Mucosa of stomach (tissue), 1 donor: ENCODE measurements around the gene PRRT3.
A peak's percentile ranks its signal among the peaks of the same experiment; 100 is the strongest.

ENCODE experiments used
- H3K27me3 ChIP-seq: one replicate; pipeline ENCODE4 v1.7.0; 2013; ENCODE audit warnings: mild to moderate bottlenecking, low read length; ENCODE audit not compliant: control insufficient read depth, insufficient read depth
- H3K36me3 ChIP-seq: one replicate; pipeline ENCODE4 v1.7.0; 2013; ENCODE audit warnings: low read length; ENCODE audit not compliant: control insufficient read depth, insufficient read depth
- H3K4me1 ChIP-seq: one replicate; pipeline ENCODE4 v1.7.0; 2013; ENCODE audit warnings: mild to moderate bottlenecking, low read length; ENCODE audit not compliant: control insufficient read depth, insufficient read depth
- H3K4me3 ChIP-seq: one replicate; pipeline ENCODE4 v1.7.0; 2013; ENCODE audit warnings: low read length
- H3K9ac ChIP-seq: one replicate; pipeline ENCODE4 v1.7.0; 2013; ENCODE audit warnings: mild to moderate bottlenecking, low read length, moderate library complexity
- H3K9me3 ChIP-seq: one replicate; pipeline ENCODE4 v1.7.0; 2013; ENCODE audit warnings: mild to moderate bottlenecking, low read length, moderate library complexity; ENCODE audit not compliant: control insufficient read depth
- donor health status: Pancreatic carcinoma.

The PRRT3 gene

DNA sequence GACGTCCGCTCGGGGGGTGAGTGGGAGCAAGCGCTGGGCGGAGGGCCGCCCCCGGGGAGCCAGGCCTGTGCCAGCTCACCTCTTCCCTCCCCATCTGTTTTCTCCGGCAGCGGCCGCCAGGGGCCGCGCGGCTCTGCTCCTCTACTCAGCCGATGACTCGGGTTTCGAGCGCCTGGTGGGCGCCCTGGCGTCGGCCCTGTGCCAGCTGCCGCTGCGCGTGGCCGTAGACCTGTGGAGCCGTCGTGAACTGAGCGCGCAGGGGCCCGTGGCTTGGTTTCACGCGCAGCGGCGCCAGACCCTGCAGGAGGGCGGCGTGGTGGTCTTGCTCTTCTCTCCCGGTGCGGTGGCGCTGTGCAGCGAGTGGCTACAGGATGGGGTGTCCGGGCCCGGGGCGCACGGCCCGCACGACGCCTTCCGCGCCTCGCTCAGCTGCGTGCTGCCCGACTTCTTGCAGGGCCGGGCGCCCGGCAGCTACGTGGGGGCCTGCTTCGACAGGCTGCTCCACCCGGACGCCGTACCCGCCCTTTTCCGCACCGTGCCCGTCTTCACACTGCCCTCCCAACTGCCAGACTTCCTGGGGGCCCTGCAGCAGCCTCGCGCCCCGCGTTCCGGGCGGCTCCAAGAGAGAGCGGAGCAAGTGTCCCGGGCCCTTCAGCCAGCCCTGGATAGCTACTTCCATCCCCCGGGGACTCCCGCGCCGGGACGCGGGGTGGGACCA is 19.2 kb downstream of the PRRT3 start:
- H3K4me3 ChIP-seq, result peak overlapping the region; percentile 71
- H3K36me3 ChIP-seq, result no peaks in the 10 kb centered on the region
- H3K4me1 ChIP-seq, result peaks cover 24% of the 10 kb centered on the region
- H3K9me3 ChIP-seq, result no peaks in the 10 kb centered on the region
- peak overlapping the region; percentile 91 for H3K9ac ChIP-seq
- no peaks in the 10 kb centered on the region for H3K27me3 ChIP-seq

DNA sequence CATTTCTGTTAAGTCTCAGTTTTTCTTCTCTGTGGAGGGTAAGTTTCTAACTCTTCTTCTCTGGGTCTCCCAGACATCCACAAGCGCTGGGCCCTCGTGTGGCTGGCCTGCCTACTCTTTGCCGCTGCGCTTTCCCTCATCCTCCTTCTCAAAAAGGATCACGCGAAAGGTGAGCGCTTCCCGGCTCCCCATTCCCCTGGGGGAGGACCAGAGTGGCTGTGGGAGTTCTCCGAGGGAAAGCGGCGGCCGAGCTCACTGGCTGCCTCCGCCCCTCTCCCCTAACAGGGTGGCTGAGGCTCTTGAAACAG is 19.7 kb downstream of the PRRT3 start:
- no peaks in the 10 kb centered on the region for H3K27me3 ChIP-seq
- H3K4me1 ChIP-seq, result peaks cover 22% of the 10 kb centered on the region
- peak overlapping the region; percentile 91 for H3K9ac ChIP-seq
- peak overlapping the region; percentile 71 for H3K4me3 ChIP-seq
- no peaks in the 10 kb centered on the region for H3K9me3 ChIP-seq
- H3K36me3 ChIP-seq, result no peaks in the 10 kb centered on the region

DNA sequence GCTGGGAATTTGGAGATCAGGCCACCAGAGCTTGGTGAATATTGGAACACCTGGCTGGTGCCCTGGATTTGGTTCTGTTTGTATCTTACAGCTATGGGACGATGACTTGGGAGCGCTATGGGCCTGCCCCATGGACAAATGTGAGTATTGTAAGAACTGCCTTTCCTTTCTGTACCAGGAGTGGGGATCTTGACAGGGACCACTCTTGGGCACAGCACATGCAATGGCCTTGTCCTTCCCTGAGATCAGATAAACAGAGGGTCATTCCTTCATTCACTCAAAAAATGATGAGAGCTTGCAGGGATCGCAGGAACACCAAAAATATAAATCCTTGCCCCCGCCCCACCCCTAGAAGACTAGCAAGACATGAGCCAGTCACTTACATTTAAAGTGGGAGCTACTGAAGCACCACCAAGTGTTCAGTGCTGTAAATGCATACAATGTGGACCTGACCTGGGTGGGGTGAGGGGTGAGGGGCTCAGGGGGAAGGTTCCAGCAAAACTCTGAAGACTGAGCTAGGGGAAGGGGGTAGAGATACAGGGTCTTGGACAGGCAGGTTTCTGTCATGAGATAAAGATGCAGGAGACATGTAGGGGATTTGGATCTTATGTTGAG is 21.3 kb downstream of the PRRT3 start:
- Histone ChIP-seq H3K9ac (no peak overlapping the region), H3K4me1 (peaks cover 18% of the 10 kb centered on the region), H3K4me3 (no peak overlapping the region), H3K27me3 (no peaks in the 10 kb centered on the region), H3K36me3 (no peaks in the 10 kb centered on the region), H3K9me3 (no peaks in the 10 kb centered on the region)

DNA sequence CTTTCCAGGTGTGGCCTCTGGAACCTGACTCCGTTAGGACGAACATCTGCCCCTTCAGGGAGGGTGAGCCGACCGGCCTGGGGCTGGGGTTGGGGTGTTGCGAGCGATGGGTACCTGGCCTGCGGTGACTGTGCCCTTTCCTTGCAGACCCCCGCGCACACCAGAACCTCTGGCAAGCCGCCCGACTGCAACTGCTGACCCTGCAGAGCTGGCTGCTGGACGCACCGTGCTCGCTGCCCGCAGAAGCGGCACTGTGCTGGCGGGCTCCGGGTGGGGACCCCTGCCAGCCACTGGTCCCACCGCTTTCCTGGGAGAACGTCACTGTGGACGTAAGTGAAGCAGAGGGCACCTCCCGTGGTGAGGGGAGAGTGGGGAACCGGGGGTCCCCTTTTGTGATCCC is 24.1 kb downstream of the PRRT3 start:
- Histone ChIP-seq H3K9ac (no peak overlapping the region), H3K27me3 (no peaks in the 10 kb centered on the region), H3K9me3 (no peaks in the 10 kb centered on the region), H3K36me3 (no peaks in the 10 kb centered on the region), H3K4me3 (no peak overlapping the region), H3K4me1 (peaks cover 9% of the 10 kb centered on the region)

DNA sequence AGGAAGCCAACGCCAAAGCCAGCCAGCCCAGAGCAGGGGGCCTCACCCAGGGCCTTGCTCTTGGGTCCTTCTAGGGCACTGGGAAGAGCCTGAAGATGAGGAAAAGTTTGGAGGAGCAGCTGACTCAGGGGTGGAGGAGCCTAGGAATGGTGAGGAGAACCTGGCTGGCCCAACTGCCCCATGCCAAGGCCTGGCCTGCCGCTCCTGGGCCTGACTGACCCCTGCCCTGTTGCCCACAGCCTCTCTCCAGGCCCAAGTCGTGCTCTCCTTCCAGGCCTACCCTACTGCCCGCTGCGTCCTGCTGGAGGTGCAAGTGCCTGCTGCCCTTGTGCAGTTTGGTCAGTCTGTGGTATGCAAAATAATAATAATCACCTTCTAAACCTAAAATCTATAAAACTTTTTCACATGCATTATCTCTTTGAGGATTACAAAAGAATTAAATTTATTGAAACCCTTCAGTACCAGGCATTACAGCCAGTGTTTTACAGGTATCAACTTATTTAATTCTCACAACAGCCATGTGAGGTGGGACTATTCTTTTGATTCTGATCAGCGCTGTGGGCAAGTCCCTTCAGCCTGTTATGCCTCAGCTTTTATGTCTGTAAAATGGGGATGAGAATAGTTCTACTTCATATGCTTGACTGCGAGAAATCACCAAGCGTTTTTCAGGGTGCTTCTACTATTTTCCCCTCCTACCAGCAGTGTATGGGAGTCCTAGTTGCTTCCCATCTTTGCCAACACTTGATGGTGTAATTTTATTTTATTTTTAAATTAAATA is 33.8 kb downstream of the PRRT3 start:
- peaks cover 42% of the 10 kb centered on the region for H3K4me1 ChIP-seq
- H3K9ac ChIP-seq, result no peak overlapping the region
- no peak overlapping the region for H3K4me3 ChIP-seq

DNA sequence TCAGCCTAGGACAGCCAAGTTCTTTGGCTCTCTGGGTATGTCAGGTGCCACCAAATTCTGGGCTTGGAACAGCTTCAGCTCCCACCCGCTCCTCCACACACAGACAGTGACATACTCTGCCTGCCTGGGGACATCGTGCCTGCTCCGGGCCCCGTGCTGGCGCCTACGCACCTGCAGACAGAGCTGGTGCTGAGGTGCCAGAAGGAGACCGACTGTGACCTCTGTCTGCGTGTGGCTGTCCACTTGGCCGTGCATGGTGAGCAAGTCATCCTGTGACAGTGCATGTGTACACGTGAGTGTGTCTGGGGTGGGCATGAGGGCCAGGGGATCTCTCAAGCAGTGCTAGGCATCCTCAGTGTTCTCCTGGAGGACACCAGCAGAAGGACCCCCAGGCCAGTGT is 34.4 kb downstream of the PRRT3 start:
- H3K4me1 ChIP-seq, result peaks cover 42% of the 10 kb centered on the region
- H3K9ac ChIP-seq, result peak overlapping the region; percentile 81
- H3K9me3 ChIP-seq, result no peaks in the 10 kb centered on the region
- H3K36me3 ChIP-seq, result no peaks in the 10 kb centered on the region
- peak overlapping the region; percentile 64 for H3K4me3 ChIP-seq
- H3K27me3 ChIP-seq, result no peaks in the 10 kb centered on the region

More for the DNA sequence above, 33.8 kb downstream of the PRRT3 start:
- Histone ChIP-seq H3K27me3 (no peaks in the 10 kb centered on the region), H3K9me3 (no peaks in the 10 kb centered on the region), H3K36me3 (no peaks in the 10 kb centered on the region)

DNA sequence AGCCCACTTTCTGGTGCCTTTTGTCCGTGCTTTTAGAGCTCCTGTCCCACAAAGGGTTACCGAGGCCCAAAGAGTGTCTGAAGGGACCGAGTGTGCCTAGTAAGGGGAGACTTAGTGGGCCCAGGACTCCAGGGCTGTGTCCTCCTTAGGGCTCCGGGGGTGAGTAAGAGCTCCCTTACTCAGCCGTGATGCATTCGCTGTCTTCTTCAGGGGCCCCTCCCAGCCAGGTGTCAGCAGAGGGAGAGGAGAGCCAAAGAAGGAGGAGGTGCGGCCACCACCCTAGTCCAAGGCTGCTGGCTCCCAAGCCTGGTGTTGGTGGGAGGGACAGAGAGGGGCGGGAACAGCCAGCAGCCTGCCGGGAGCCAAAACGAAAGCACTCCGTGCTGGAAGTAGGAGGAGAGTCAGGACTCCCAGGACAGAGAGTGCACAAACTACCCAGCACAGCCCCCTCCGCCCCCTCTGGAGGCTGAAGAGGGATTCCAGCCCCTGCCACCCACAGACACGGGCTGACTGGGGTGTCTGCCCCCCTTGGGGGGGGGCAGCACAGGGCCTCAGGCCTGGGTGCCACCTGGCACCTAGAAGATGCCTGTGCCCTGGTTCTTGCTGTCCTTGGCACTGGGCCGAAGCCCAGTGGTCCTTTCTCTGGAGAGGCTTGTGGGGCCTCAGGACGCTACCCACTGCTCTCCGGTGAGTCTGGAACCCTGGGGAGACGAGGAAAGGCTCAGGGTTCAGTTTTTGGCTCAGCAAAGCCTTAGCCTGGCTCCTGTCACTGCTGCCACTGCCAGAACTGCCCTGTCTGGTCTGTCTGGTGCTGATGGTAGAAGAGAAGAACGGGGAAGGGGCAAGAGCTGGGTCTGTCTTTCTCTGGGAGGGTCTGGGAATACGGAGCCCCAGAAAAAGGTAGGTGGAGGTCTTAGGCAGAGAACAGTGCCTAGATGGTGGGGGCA is 35.2 kb downstream of the PRRT3 start, which contains the start of gene IL17RC:
TSS of gene IL17RC (plus strand) at position 365 of the 947 bp plus-strand sequence. CDS start at position 583, 218 bp downstream.
- Histone ChIP-seq H3K4me3 (peak within 1 kb of the TSS; percentile 64), H3K36me3 (no peaks in the 10 kb centered on the region), H3K4me1 (peaks cover 46% of the 10 kb centered on the region), H3K9me3 (no peaks in the 10 kb centered on the region), H3K9ac (peak within 1 kb of the TSS; percentile 81), H3K27me3 (no peaks in the 10 kb centered on the region)

DNA sequence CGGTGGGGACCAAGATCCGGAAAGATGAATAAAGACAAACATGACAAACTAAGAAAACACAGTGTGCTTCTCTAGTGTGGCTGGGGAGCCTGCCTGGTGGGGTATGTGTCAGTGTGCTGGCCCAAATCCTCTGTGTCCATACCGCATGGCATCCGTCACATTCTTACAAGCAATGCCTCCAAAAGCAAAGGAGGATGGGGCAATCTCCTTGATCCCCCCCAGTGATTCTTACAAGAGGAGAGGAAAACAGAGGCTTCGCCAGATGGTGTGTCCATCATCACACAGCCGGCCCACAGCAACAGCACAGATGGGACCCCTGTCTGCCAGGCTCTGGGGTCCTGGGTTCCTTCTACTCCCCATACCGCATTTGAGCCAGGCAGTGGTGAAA is 35.9 kb downstream of the PRRT3 start:
- Histone ChIP-seq H3K9me3 (no peaks in the 10 kb centered on the region), H3K4me1 (peaks cover 49% of the 10 kb centered on the region), H3K27me3 (no peaks in the 10 kb centered on the region), H3K36me3 (peaks cover 3% of the 10 kb centered on the region), H3K9ac (peak overlapping the region; percentile 81), H3K4me3 (peak overlapping the region; percentile 64)

DNA sequence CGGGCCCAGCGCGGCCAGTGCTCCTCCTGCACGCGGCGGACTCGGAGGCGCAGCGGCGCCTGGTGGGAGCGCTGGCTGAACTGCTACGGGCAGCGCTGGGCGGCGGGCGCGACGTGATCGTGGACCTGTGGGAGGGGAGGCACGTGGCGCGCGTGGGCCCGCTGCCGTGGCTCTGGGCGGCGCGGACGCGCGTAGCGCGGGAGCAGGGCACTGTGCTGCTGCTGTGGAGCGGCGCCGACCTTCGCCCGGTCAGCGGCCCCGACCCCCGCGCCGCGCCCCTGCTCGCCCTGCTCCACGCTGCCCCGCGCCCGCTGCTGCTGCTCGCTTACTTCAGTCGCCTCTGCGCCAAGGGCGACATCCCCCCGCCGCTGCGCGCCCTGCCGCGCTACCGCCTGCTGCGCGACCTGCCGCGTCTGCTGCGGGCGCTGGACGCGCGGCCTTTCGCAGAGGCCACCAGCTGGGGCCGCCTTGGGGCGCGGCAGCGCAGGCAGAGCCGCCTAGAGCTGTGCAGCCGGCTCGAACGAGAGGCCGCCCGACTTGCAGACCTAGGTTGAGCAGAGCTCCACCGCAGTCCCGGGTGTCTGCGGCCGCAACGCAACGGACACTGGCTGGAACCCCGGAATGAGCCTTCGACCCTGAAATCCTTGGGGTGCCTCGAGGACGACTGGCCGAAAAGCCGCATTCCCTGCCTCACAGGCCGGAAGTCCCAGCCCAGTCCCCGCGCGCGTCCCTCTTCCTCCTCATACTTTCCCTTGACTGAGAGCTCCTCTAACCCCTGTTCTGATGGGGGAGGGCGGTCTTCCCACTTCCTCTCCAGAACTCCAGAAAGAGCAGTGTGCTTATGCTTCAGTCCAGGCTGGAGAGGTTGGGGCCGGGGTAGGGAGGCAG is 36.7 kb downstream of the PRRT3 start:
- H3K4me1 ChIP-seq, result peaks cover 49% of the 10 kb centered on the region
- H3K9ac ChIP-seq, result peak overlapping the region; percentile 22
- H3K9me3 ChIP-seq, result no peaks in the 10 kb centered on the region
- H3K36me3 ChIP-seq, result peaks cover 6% of the 10 kb centered on the region
- peak overlapping the region; percentile 25 for H3K4me3 ChIP-seq
- H3K27me3 ChIP-seq, result no peaks in the 10 kb centered on the region

DNA sequence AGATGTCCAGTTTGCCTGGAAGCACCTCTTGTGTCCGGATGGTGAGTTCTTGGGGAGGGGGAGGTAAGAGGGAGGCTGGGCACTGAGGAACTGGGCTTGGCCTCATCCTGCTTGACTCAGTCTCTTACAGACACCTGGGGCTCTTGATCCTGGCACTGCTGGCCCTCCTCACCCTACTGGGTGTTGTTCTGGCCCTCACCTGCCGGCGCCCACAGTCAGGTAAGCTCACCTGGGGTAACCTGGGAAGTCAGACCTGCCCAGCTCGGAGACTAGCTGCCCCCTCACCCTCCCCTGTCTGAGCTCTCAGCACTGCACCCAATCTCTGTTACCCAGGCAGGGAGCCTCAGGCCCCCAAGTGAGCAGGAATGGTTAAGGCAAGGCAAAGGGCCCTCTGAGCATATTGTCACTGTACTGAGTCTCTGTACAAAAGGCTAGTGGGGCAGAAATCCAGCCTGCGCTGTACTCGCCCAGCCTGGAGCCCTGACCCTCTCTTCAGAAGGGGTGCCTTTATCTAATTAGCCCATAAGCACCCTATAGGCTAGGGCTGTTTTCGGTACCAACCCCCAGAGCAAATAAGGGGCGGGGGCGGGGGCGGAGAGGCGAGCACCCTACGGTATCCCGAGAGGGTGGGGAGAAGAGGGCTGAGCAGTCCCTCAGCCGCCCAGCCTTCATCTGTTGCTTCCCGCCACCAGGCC is 37.5 kb downstream of the PRRT3 start:
- H3K4me1 ChIP-seq, result peaks cover 49% of the 10 kb centered on the region
- H3K4me3 ChIP-seq, result no peak overlapping the region
- H3K9ac ChIP-seq, result peak overlapping the region; percentile 61
- peaks cover 7% of the 10 kb centered on the region for H3K36me3 ChIP-seq
- no peaks in the 10 kb centered on the region for H3K27me3 ChIP-seq
- H3K9me3 ChIP-seq, result no peaks in the 10 kb centered on the region
